Pancreas (tissue), 10 donors: ENCODE data around the gene CNKSR3. TPM values are rescaled to one million over a fixed set of nuclear protein-coding genes. Genes with fewer than 3 reads are reported as not detected.
"Not testable (repeated sequence)": the region's sequence is repeated elsewhere in the genome, so short reads cannot be mapped to it uniquely, and the experiment has no call there.

Source experiments
- ATAC-seq, 4 donors: fragments of 200-7000 bp; cut with Tn5 transposase; one replicate each; pipeline versions ENCODE4 v1.8.0 to v1.9.1; 2020; ENCODE audit warnings: mild to moderate bottlenecking in 4 of 4, moderate library complexity in 4 of 4
- DNase-seq, 6 donors: peaks; one replicate each; pipeline ENCODE4 v3.0.0-alpha.2; 2020
- FAIRE-seq: peaks from 2 replicates; lab custom pipeline; 2012; peaks lifted over from hg19 to GRCh38; lab: Jason Lieb, UNC
- H3K27ac ChIP-seq, 4 donors: fragments of 200-600 bp; sonication (generic); 1 replicate in 3 of 4; 2 replicates in 1 of 4; pipeline versions ENCODE4 v1.5.0 to v1.8.0; 2020
- H3K27me3 ChIP-seq, 4 donors: fragments of 200-600 bp; one replicate each; pipeline ENCODE4 v1.8.0; 2021
- H3K36me3 ChIP-seq, 3 donors: fragments of 200-600 bp; sonication (generic) in 1 of 3; one replicate each; pipeline versions ENCODE4 v1.5.0 to v1.8.0; 2020 to 2021
- H3K4me1 ChIP-seq, 3 donors: fragments of 200-600 bp; one replicate each; pipeline ENCODE4 v1.8.0; 2021
- H3K4me3 ChIP-seq, 4 donors: fragments of 200-600 bp; sonication (generic) in 2 of 4; one replicate each; pipeline versions ENCODE4 v1.5.0 to v1.8.0; 2020 to 2021
- H3K9me3 ChIP-seq, 4 donors: fragments of 200-600 bp; one replicate each; pipeline ENCODE4 v1.8.0; 2021
- CTCF ChIP-seq, 4 donors: fragments of 200-600 bp; sonication (generic) in 3 of 4; IDR thresholded peaks; one replicate each; pipeline versions ENCODE4 v1.5.0 to v1.8.0; 2021; ENCODE audit warnings: antibody characterized with exemption in 4 of 4
- WGBS, 2 donors: extraction: QIAGEN DNeasy Blood & Tissue Kit; methylation state at CpG; one replicate each; pipeline ENCODE4 v1.1.7; 2013; 5-methylcytosine and 5-hydroxymethylcytosine counted together
- intact Hi-C, 3 donors: fragments of 100-400 bp; cut with DNase I; formaldehyde crosslinking; loops; one replicate each; pipeline versions ENCODE4 v1.11.1 to v1.14.2; 2022
- polyA plus RNA-seq, 2 donors: library from polyadenylated mRNA; stranded (reverse); fragments of 200-250 nt; gene quantifications; one replicate each; pipeline ENCODE4 v1.2.3, GENCODE V29; 2013
- total RNA-seq, 6 donors: library from RNA; stranded (reverse); fragmentation: NEBNext Ultra II Directional in 4 of 6; extraction: Animal tissue kit (Norgen Biotek cat#: 25700) in 4 of 6; gene quantifications; one replicate each; pipeline versions ENCODE4 v1.2.1 to v1.2.4, GENCODE V29; 2021 to 2023
- donor health status: healthy with polysubstance abuse.
- donor health status: DM: no; HTN: no; CAD: no; lungs with moderate emphysema.
- donor health status: DM: no; HTN: no; CAD: no.
- donor health status: control.
- donor health status: control.
- donor health status: Bipolar disorder and iron deficiency.
- donor health status: DM: yes; HTN: yes; CAD: no.
- donor health status: DM: no; HTN: no; CAD: no.
- donor health status: DM: no; HTN: no; CAD: no.
- donor health status: DM: yes; HTN: yes; CAD: no.

CNKSR3 gene
- total and polyA plus RNA-seq, 8 donors, result 7.6 to 24.2 (median 18.6) TPM

- 88 to 93% methylated on average over 5 of the region's 5 CpGs for WGBS, 2 donors
- FAIRE-seq, result no peak
- ATAC-seq, result no peak
Measured at GRCh38 chr6:154542747-154543146, 32.3 kb upstream of the CNKSR3 start.

GRCh38 chr6:154541837-154542236 is 31.4 kb upstream of the CNKSR3 start:
- H3K4me3 ChIP-seq, intact Hi-C loops, FAIRE-seq, ATAC-seq, DNase-seq, H3K27me3 ChIP-seq, H3K27ac ChIP-seq, H3K9me3 ChIP-seq, H3K36me3 ChIP-seq: not testable (repeated sequence)
- WGBS, 2 donors, result 92 to 95% methylated on average over 15 of the region's 15 CpGs
- peaks cover 14 to 20% (median 14%) of the 10 kb centered on the region in 3 donors for H3K4me1 ChIP-seq

More at GRCh38 chr6:154542747-154543146, 32.3 kb upstream of the CNKSR3 start:
- no peak for TF ChIP-seq CTCF (IDR thresholded peaks at IDR 0.05)
- DNase-seq, result no peak
- H3K4me1 ChIP-seq, result peaks cover 12 to 15% (median 14%) of the 10 kb centered on the region in 3 donors
- H3K4me3 ChIP-seq, result no peak overlapping the region
- H3K36me3 ChIP-seq, result no peaks in the 10 kb centered on the region
- H3K27me3 ChIP-seq, result no peaks in the 10 kb centered on the region
- intact Hi-C loops, result no loop called here
- H3K9me3 ChIP-seq, result no peaks in the 10 kb centered on the region
- H3K27ac ChIP-seq, result no peak overlapping the region

GRCh38 chr6:154539593-154540269 is 29.2 kb upstream of the CNKSR3 start:
- H3K27me3 ChIP-seq, result no peaks in the 10 kb centered on the region
- intact Hi-C loops, result no loop called here
- no peak for TF ChIP-seq CTCF (IDR thresholded peaks at IDR 0.05)
- H3K4me3 ChIP-seq, result no peak overlapping the region
- ATAC-seq (no peak), DNase-seq (no peak), FAIRE-seq (no peak)
- H3K36me3 ChIP-seq, result no peaks in the 10 kb centered on the region
- peaks cover 14 to 20% (median 14%) of the 10 kb centered on the region in 3 donors for H3K4me1 ChIP-seq
- 96 to 97% methylated on average over 9 of the region's 9 CpGs for WGBS, 2 donors
- H3K27ac ChIP-seq, result no peak overlapping the region
- no peaks in the 10 kb centered on the region for H3K9me3 ChIP-seq

- ATAC-seq (peak; percentile 47 to 66 (median 59)), DNase-seq (no peak), FAIRE-seq (no peak)
- Histone ChIP-seq H3K27me3 (no peaks in the 10 kb centered on the region), H3K36me3 (no peaks in the 10 kb centered on the region), H3K9me3 (no peaks in the 10 kb centered on the region), H3K4me1 (peaks cover 14 to 20% (median 14%) of the 10 kb centered on the region in 3 donors), H3K4me3 (no peak overlapping the region), H3K27ac (peak overlapping the region in 1 of 4 donors; percentile 29)
- TF ChIP-seq CTCF (IDR thresholded peaks at IDR 0.05), result no peak
- intact Hi-C loops, result no loop called here
- 55 to 58% methylated on average over 3 of the region's 3 CpGs for WGBS, 2 donors
Measured at GRCh38 chr6:154538640-154539191, 28.2 kb upstream of the CNKSR3 start.

GRCh38 chr6:154537511-154538325 is 27.2 kb upstream of the CNKSR3 start:
- Histone ChIP-seq H3K9me3 (no peaks in the 10 kb centered on the region), H3K36me3 (no peaks in the 10 kb centered on the region), H3K4me3 (no peak overlapping the region), H3K27me3 (no peaks in the 10 kb centered on the region), H3K27ac (peak overlapping the region in 2 of 4 donors; percentile 29 to 30), H3K4me1 (peaks cover 14 to 20% (median 14%) of the 10 kb centered on the region in 3 donors)
- 63 to 66% methylated on average over 13 of the region's 13 CpGs for WGBS, 2 donors
- intact Hi-C loops, result no loop called here
- no peak for TF ChIP-seq CTCF (IDR thresholded peaks at IDR 0.05)
- DNase-seq, result peak in 1 of 6 donors; percentile 18
- peak; percentile 89 to 96 (median 90) for ATAC-seq
- no peak for FAIRE-seq
